GM12892 (cell line): ENCODE data around the gene CBFA2T3.

Experiments used
- POLR2A ChIP-seq: IDR thresholded peaks from 2 replicates; pipeline ENCODE4 v1.6.1; 2011; ENCODE audit warnings: low read depth, low read length, control low read depth
- TAF1 ChIP-seq: IDR thresholded peaks from 2 replicates; pipeline ENCODE4 v1.6.1; 2011; ENCODE audit warnings: low read depth, mild to moderate bottlenecking, control low read depth, low read length, borderline replicate concordance

- no peak for TF ChIP-seq TAF1
- TF ChIP-seq POLR2A = no peak
These were observed 25.0 kb downstream of the CBFA2T3 start for GRCh38 chr16:88951989-88952388.
